Naive thymus-derived CD8-positive, alpha-beta T cell (primary cell): ENCODE measurements around the gene LRIG2. TPM values are rescaled to one million over a fixed set of nuclear protein-coding genes. Genes with fewer than 3 reads are reported as not detected.
"Not testable (repeated sequence)": the region's sequence is repeated elsewhere in the genome, so short reads cannot be mapped to it uniquely, and the experiment has no call there.

Source experiments
- ATAC-seq, 2 donors: fragments of 150-1000 bp; cut with Tn5 transposase in 1 of 2; sonication (Bioruptor Pico), chemical (Tn5 transposase) in 1 of 2; 1 replicate in 1 of 2; 2 replicates in 1 of 2; pipeline ENCODE4 v1.10.0; 2021; ENCODE audit warnings: mild to moderate bottlenecking in 2 of 2, moderate library complexity in 2 of 2
- POLR2A ChIA-PET: fragments of 350-600 bp; sonication (Branson Sonifier 250); formaldehyde crosslinking; loops from one replicate; lab custom pipeline; 2021; ENCODE audit warnings: antibody characterized with exemption; lab: Charles Lee
- DNase-seq, 10 donors: peaks; one replicate each; pipeline versions ENCODE4 v3.0.0 to v3.0.0-alpha.2; 2020 to 2022
- H3K27ac Mint-ChIP-seq, 10 donors: one replicate each; pipeline ENCODE4 v1.8.0; 2020 to 2022; ENCODE audit warnings: mild to moderate bottlenecking in 10 of 10, mixed read lengths in 10 of 10, moderate library complexity in 4 of 10, inconsistent platforms in 1 of 10
- H3K27me3 Mint-ChIP-seq, 5 donors: one replicate each; pipeline ENCODE4 v1.8.0; 2021 to 2022; ENCODE audit warnings: mixed read lengths in 5 of 5
- H3K36me3 Mint-ChIP-seq, 3 donors: one replicate each; pipeline ENCODE4 v1.8.0; 2020 to 2022; ENCODE audit warnings: mixed read lengths in 3 of 3, mild to moderate bottlenecking in 2 of 3, inconsistent platforms in 1 of 3
- H3K4me1 Mint-ChIP-seq, 4 donors: one replicate each; pipeline ENCODE4 v1.8.0; 2021 to 2022; ENCODE audit warnings: mixed read lengths in 4 of 4
- H3K4me3 Mint-ChIP-seq, 10 donors: one replicate each; pipeline ENCODE4 v1.8.0; 2020 to 2022; ENCODE audit warnings: mild to moderate bottlenecking in 10 of 10, mixed read lengths in 10 of 10, moderate library complexity in 6 of 10, inconsistent platforms in 1 of 10
- H3K9me3 Mint-ChIP-seq, 9 donors: one replicate each; pipeline ENCODE4 v1.8.0; 2020 to 2022; ENCODE audit warnings: mixed read lengths in 9 of 9, mild to moderate bottlenecking in 3 of 9, inconsistent platforms in 1 of 9, moderate library complexity in 1 of 9
- polyA plus RNA-seq, 3 donors: library from polyadenylated mRNA; unstranded; fragments of 300-500 nt; fragmentation: Illumina TruSeq; gene quantifications; one replicate each; pipeline ENCODE4 v1.2.3, GENCODE V29; 2021
- total RNA-seq, 8 experiments: library from RNA in 2 of 8; stranded (reverse) in 2 of 8; gene quantifications; one replicate each; pipeline ENCODE4 v1.2.3 and lab custom pipeline; 2021 to 2026

LRIG2 gene
- total RNA-seq (10 to 100 TPM; 22.7 to 23.7 TPM), polyA plus RNA-seq (1 to 10 TPM; 2.4 to 8.1 (median 4.0) TPM), total RNA-seq (lab: John Stamatoyannopoulos, UW) (35.7 to 75.8 (median 62.5) reads per million in 6 experiments)

- DNase-seq: peak; percentile 94 to 98 (median 96)
- Mint-ChIP-seq H3K27ac (peak within 1 kb of the TSS; percentile 92 to 98 (median 97)), H3K36me3 (peaks cover 0 to 13% (median 2%) of the 10 kb centered on the region in 3 donors), H3K4me1 (peaks cover 20 to 46% (median 38%) of the 10 kb centered on the region in 4 donors), H3K4me3 (peak within 1 kb of the TSS; percentile 93 to 99 (median 98)), H3K9me3 (no peaks in the 10 kb centered on the region), H3K27me3 (no peaks in the 10 kb centered on the region)
- peak; percentile 94 to 96 for ATAC-seq
- POLR2A ChIA-PET: interaction anchor here (0.5 to 3.1 kb wide), 12 partner anchors 10 to 1437 kb away, joined by 3 to 25 read pairs (median 6); partner anchors contain the start of genes AP4B1, DCLRE1B, MOV10 and PPM1J
Measured at GRCh38 chr1:113072757-113073478, at the start of gene LRIG2. Gene LRIG2 (plus strand): TSS chr1:113073198. CDS start chr1:113073407, 209 bp downstream.

DNA sequence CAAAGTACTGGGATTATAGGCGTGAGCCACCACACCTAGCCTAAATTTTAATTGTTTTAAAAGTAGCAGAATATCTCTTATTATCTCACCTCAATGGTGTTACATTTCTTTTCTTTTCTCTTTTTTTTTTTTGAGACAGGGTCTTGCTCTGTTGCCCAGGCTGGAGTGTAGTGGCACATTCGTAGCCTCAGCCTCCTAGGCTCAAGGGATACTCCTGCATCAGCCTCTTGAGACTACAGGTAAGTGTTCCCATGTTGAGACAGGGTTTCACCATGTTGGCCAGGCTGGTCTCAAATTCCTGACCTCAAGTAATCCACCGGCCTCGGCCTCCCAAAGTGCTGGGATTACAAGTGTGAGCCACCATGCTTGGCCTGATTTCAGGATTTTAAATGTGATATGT, 49.7 kb upstream of the LRIG2 start:
- H3K36me3 Mint-ChIP-seq, H3K4me3 Mint-ChIP-seq, H3K27me3 Mint-ChIP-seq, H3K4me1 Mint-ChIP-seq, H3K27ac Mint-ChIP-seq, H3K9me3 Mint-ChIP-seq, DNase-seq, ATAC-seq, POLR2A ChIA-PET: not testable (repeated sequence)

GRCh38 chr1:113027007-113027406, 46.0 kb upstream of the LRIG2 start:
- Mint-ChIP-seq H3K4me1 (peaks cover 2 to 12% (median 7%) of the 10 kb centered on the region in 4 donors), H3K4me3 (no peak overlapping the region), H3K36me3 (peaks cover 0 to 3% (median 2%) of the 10 kb centered on the region in 3 donors), H3K27me3 (no peaks in the 10 kb centered on the region), H3K9me3 (no peaks in the 10 kb centered on the region), H3K27ac (peak overlapping the region in 3 of 10 donors; percentile 5 to 68 (median 35))
- ATAC-seq (no peak), DNase-seq (no peak)
- POLR2A ChIA-PET: no interaction called here

- H3K4me3 Mint-ChIP-seq: no peak overlapping the region
- H3K27ac Mint-ChIP-seq: peak overlapping the region in 3 of 10 donors; percentile 10 to 68 (median 46)
- H3K36me3 Mint-ChIP-seq: peaks cover 0 to 3% (median 2%) of the 10 kb centered on the region in 3 donors
- no peak for ATAC-seq
- peaks cover 2 to 12% (median 7%) of the 10 kb centered on the region in 4 donors for H3K4me1 Mint-ChIP-seq
- H3K27me3 Mint-ChIP-seq: no peaks in the 10 kb centered on the region
- POLR2A ChIA-PET: no interaction called here
- no peak for DNase-seq
- H3K9me3 Mint-ChIP-seq: no peaks in the 10 kb centered on the region
Measured at GRCh38 chr1:113027449-113027848, 45.5 kb upstream of the LRIG2 start.

DNA sequence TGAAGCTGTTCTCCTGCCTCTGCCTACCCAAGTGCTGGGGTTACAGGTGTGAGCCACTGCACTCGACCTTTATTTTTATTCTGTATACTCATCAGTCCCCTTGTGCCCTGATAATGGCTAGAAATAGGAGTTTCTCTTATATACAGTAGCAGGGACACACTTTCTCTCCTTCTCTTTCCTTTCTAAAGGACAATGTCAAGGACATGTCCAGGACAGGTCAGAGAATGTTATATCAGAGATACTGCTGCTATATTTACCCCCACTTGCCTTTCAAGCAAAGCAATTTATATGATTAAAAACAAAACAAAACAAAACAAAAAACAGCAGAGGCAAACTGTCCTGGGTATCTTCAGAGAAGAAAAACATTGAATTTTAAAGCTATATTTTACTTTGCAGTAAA, 43.2 kb upstream of the LRIG2 start:
- DNase-seq (no peak), ATAC-seq (no peak)
- H3K9me3 Mint-ChIP-seq: no peaks in the 10 kb centered on the region
- H3K36me3 Mint-ChIP-seq: no peaks in the 10 kb centered on the region
- no peak overlapping the region for H3K4me3 Mint-ChIP-seq
- H3K4me1 Mint-ChIP-seq: peaks cover 2 to 12% (median 7%) of the 10 kb centered on the region in 4 donors
- peak overlapping the region in 2 of 10 donors; percentile 55 to 61 for H3K27ac Mint-ChIP-seq
- H3K27me3 Mint-ChIP-seq: no peaks in the 10 kb centered on the region
- POLR2A ChIA-PET: no interaction called here

DNA sequence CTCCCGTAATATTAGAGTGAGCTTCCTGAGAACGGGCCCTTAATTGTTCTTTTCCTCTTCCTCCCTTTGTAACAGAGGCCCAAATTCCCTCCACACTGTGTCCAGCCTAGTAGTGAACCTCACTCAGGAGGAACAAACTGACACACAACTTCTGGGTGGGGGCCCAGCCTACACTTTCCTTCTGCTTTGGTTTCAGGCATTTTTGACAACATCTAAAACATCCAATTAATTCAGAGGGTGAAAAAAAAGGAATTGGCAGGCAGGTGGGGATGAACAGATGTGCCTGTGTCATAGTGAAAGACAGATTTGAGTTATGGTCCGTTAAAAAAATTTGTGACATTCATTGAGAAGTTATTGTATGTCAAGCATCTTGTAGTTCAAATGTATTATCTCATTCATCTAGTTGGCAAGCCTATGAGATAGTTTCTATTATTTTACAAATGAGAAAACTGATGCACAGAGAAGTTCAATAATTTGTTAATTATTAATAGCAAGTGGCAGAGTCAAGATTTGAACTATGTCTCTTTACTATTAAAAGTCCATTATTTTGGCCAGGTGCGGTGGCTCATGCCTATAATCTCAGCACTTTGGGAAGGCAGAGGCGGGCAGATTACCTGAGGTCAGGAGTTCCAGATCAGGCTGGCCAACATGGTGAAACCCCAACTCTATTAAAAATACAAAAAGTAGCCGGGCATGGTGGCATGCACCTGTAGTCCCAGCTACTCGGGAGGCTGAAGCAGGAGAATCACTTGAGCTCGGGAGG, 41.6 kb upstream of the LRIG2 start:
- Mint-ChIP-seq H3K9me3 (no peaks in the 10 kb centered on the region), H3K27me3 (no peaks in the 10 kb centered on the region), H3K36me3 (no peaks in the 10 kb centered on the region), H3K4me1 (peaks cover 2 to 12% (median 7%) of the 10 kb centered on the region in 4 donors), H3K4me3 (no peak overlapping the region), H3K27ac (peak overlapping the region in 1 of 10 donors; percentile 24)
- POLR2A ChIA-PET: no interaction called here
- DNase-seq (no peak), ATAC-seq (no peak)

GRCh38 chr1:113035086-113035485, 37.9 kb upstream of the LRIG2 start:
- POLR2A ChIA-PET: no interaction called here
- H3K36me3 Mint-ChIP-seq: no peaks in the 10 kb centered on the region

GRCh38 chr1:113036639-113037321, 36.2 kb upstream of the LRIG2 start:
- no peak overlapping the region for H3K4me3 Mint-ChIP-seq
- DNase-seq (no peak), ATAC-seq (no peak)
- H3K27ac Mint-ChIP-seq: peak overlapping the region in 1 of 10 donors; percentile 3
- H3K9me3 Mint-ChIP-seq: no peaks in the 10 kb centered on the region
- no peaks in the 10 kb centered on the region for H3K36me3 Mint-ChIP-seq
- peaks cover 0 to 5% (median 2%) of the 10 kb centered on the region in 4 donors for H3K4me1 Mint-ChIP-seq
- POLR2A ChIA-PET: no interaction called here
- no peaks in the 10 kb centered on the region for H3K27me3 Mint-ChIP-seq

More at GRCh38 chr1:113035086-113035485, 37.9 kb upstream of the LRIG2 start:
- Mint-ChIP-seq H3K9me3 (no peaks in the 10 kb centered on the region), H3K4me3 (no peak overlapping the region), H3K4me1 (no peaks in the 10 kb centered on the region), H3K27ac (no peak overlapping the region), H3K27me3 (no peaks in the 10 kb centered on the region)
- DNase-seq (no peak), ATAC-seq (no peak)

- no peak for DNase-seq
- no peaks in the 10 kb centered on the region for H3K27me3 Mint-ChIP-seq
- no peak overlapping the region for H3K4me3 Mint-ChIP-seq
- ATAC-seq: no peak
- POLR2A ChIA-PET: no interaction called here
- peak overlapping the region in 1 of 10 donors; percentile 51 for H3K27ac Mint-ChIP-seq
- no peaks in the 10 kb centered on the region for H3K9me3 Mint-ChIP-seq
- H3K36me3 Mint-ChIP-seq: no peaks in the 10 kb centered on the region
- H3K4me1 Mint-ChIP-seq: peaks cover 14 to 30% (median 15%) of the 10 kb centered on the region in 4 donors
Measured at GRCh38 chr1:113040041-113040440, 33.0 kb upstream of the LRIG2 start.

- POLR2A ChIA-PET: no interaction called here
- no peak overlapping the region for H3K4me3 Mint-ChIP-seq
- no peaks in the 10 kb centered on the region for H3K9me3 Mint-ChIP-seq
- peak overlapping the region in 2 of 10 donors; percentile 27 to 52 for H3K27ac Mint-ChIP-seq
- no peak for DNase-seq
- no peaks in the 10 kb centered on the region for H3K36me3 Mint-ChIP-seq
- no peak for ATAC-seq
- peaks cover 16 to 33% (median 18%) of the 10 kb centered on the region in 4 donors for H3K4me1 Mint-ChIP-seq
- no peaks in the 10 kb centered on the region for H3K27me3 Mint-ChIP-seq
Measured at GRCh38 chr1:113040718-113041412, 32.1 kb upstream of the LRIG2 start.

- no peaks in the 10 kb centered on the region for H3K36me3 Mint-ChIP-seq
- no peak for DNase-seq
- no peak overlapping the region for H3K4me3 Mint-ChIP-seq
- peak overlapping the region in 7 of 10 donors; percentile 5 to 52 (median 46) for H3K27ac Mint-ChIP-seq
- H3K27me3 Mint-ChIP-seq: no peaks in the 10 kb centered on the region
- no peaks in the 10 kb centered on the region for H3K9me3 Mint-ChIP-seq
- no peak for ATAC-seq
- H3K4me1 Mint-ChIP-seq: peaks cover 20 to 38% (median 24%) of the 10 kb centered on the region in 4 donors
- POLR2A ChIA-PET: interaction anchor here (0.7 kb wide), 1 partner anchor 349 kb away, joined by 3 read pairs; the partner anchor contains the start of gene MAGI3
Measured at GRCh38 chr1:113041569-113042284, 31.3 kb upstream of the LRIG2 start.
